ENCODE data around the gene ILK.
A peak's percentile ranks its signal among the peaks of the same experiment; 100 is the strongest.

Gene ILK

DNA sequence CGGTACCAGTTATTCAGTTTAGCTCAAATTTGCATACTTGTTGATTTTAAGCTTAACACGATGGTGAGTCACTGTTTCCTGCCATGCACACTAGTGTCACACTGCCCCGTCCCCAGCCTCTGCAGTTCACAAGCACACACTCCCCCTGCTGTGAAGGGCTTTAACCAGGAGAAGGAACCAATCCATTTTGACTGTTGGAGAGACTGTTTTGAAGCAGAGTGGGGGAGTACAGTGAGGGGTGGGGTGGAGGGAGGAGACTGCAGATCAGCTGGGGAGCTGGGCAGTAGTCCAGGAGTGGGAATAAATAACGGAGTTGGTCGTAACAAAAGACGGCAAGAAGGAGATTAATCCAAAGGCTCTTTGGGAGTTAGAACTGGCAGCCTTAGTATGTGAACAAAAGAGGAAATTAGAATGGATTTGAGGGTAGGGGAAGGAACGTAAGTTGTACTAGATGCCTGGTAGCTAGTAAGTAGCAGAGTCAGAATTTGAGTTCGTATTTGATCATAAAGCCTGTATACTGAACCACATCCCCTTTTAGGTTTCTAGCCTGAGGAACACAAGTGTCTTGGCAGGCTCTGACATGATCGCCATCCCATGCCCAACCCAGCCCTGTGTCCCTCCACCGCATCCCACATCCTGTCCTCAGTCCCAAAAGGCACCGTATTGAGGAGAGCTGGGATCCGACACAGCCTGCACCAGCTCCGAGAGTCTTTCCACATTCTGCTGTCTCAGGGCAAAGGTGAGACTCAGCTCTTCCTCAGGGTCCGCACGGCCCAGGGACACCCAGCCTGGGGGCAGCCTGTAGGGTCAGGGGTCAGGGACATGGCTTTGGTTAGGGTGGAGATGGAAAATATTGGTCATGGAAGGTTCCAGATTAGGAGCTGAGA is 14.8 kb downstream of the ILK start:
- 15% methylated on average over 15 of the region's 15 CpGs for WGBS
- Histone ChIP-seq H2AK5ac (ENCODE audit: low read length, severe bottlenecking) (no peak overlapping the region), H2BK12ac (ENCODE audit: low read length in 2 of 2) (peak overlapping the region; percentile 4 to 73), H3K27ac (ENCODE audit: low read length, poor library complexity, severe bottlenecking) (peak overlapping the region; percentile 40), H2AFZ (ENCODE audit: low read depth, low read length) (no peak overlapping the region), H3K4ac (ENCODE audit: low read depth in 1 of 2, low read length in 2 of 2) (peak overlapping the region; percentile 3 to 88), H3K36me3 (ENCODE audit: control insufficient read depth in 1 of 2, insufficient read depth in 2 of 2, low read depth in 1 of 2, low read length in 2 of 2) (peaks cover 37 to 39% of the 10 kb centered on the region in 2 experiments), H3K9ac (ENCODE audit: low read length) (peak overlapping the region; percentile 99), H3K9me3 (ENCODE audit: control insufficient read depth, low read length) (no peaks in the 10 kb centered on the region), H3K14ac (ENCODE audit: low read length in 2 of 2) (peak overlapping the region in 1 of 2 experiments; percentile 35), H2BK5ac (ENCODE audit: low read depth, low read length, poor library complexity, severe bottlenecking) (no peak overlapping the region), H3K4me1 (ENCODE audit: control insufficient read depth, insufficient read depth, low read depth, low read length) (peaks cover 25% of the 10 kb centered on the region), H2BK15ac (ENCODE audit: low read depth, poor library complexity, severe bottlenecking) (peak overlapping the region; percentile 9), H3K18ac (ENCODE audit: low read depth in 1 of 2, low read length in 2 of 2) (peak overlapping the region; percentile 23 to 88), H3K4me2 (ENCODE audit: low read length, poor library complexity, severe bottlenecking) (peak overlapping the region; percentile 83), H3K4me3 (ENCODE audit: insufficient read depth in 1 of 2, low read depth in 1 of 2, low read length in 2 of 2) (peak overlapping the region; percentile 67 to 97), H4K8ac (ENCODE audit: low read length) (peak overlapping the region; percentile 25), H3K79me1 (replicated peaks; ENCODE audit: low read length, poor library complexity, severe bottlenecking) (peaks cover 24% of the 10 kb centered on the region), H3K23ac (ENCODE audit: low read length in 2 of 2) (no peak overlapping the region), H4K91ac (ENCODE audit: low read length) (peak overlapping the region; percentile 98), H2BK120ac (ENCODE audit: low read depth, low read length) (peak overlapping the region; percentile 23), H3K27me3 (ENCODE audit: control insufficient read depth in 1 of 2, insufficient read depth in 1 of 2, low read length in 2 of 2) (peaks cover 0 to 7% of the 10 kb centered on the region in 2 experiments)
- peak; percentile 97 for DNase-seq

DNA sequence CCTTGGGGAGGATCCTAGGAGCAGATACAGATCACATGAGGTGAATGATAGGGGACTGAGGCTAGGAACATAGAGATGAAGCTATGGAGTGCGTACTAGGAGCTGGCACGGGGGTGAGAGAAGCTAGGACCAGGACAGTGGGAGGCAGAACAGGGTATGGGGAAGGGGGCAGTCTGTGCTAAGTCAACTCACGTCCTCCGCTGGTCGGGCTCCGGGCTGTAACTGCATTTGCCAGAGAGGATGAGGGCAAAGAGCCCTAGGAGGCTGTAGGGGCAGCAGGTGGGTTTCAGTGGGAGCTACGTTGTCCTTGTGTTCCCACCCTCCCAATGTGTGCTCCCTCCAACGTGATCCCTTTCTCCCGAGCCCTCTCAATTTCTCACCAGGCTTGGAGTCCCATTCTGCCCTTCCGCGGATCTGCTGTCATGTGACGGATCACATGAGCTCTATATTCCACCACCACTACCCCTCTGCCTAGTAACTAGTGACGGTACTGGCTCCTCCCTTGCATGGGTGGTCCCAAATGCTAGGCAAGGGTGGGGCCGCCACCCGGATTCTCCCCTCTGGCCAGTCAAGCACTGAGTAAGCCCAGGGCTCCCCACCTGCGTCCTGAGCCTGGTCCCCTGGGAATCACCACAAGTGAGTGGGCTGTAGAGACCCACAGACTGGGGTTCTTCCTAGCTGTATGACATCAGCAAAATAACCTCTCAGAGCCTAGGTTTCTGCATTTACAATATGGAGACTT is 15.6 kb downstream of the ILK start, which contains the start of gene TPP1:
TSS of gene TPP1 (minus strand) at position 419 of the 742 bp plus-strand sequence. CDS start at position 397, 22 bp downstream.
- Histone ChIP-seq H3K14ac (ENCODE audit: low read length in 2 of 2) (peak within 1 kb of the TSS in 1 of 2 experiments; percentile 35), H3K27me3 (ENCODE audit: control insufficient read depth in 1 of 2, insufficient read depth in 1 of 2, low read length in 2 of 2) (peaks cover 0 to 11% of the 10 kb centered on the region in 2 experiments), H4K91ac (ENCODE audit: low read length) (peak within 1 kb of the TSS; percentile 98), H3K9ac (ENCODE audit: low read length) (peak within 1 kb of the TSS; percentile 99), H2BK15ac (ENCODE audit: low read depth, poor library complexity, severe bottlenecking) (peak within 1 kb of the TSS; percentile 9), H2BK5ac (ENCODE audit: low read depth, low read length, poor library complexity, severe bottlenecking) (no peak within 1 kb of the TSS), H3K36me3 (ENCODE audit: control insufficient read depth in 1 of 2, insufficient read depth in 2 of 2, low read depth in 1 of 2, low read length in 2 of 2) (peaks cover 31 to 45% of the 10 kb centered on the region in 2 experiments), H2AFZ (ENCODE audit: low read depth, low read length) (no peak within 1 kb of the TSS), H2BK12ac (ENCODE audit: low read length in 2 of 2) (peak within 1 kb of the TSS; percentile 4 to 73), H3K79me1 (replicated peaks; ENCODE audit: low read length, poor library complexity, severe bottlenecking) (peaks cover 24% of the 10 kb centered on the region), H3K4me3 (ENCODE audit: insufficient read depth in 1 of 2, low read depth in 1 of 2, low read length in 2 of 2) (peak within 1 kb of the TSS; percentile 67 to 97), H3K4me2 (ENCODE audit: low read length, poor library complexity, severe bottlenecking) (peak within 1 kb of the TSS; percentile 83), H3K27ac (ENCODE audit: low read length, poor library complexity, severe bottlenecking) (peak within 1 kb of the TSS; percentile 40), H3K4ac (ENCODE audit: low read depth in 1 of 2, low read length in 2 of 2) (peak within 1 kb of the TSS; percentile 3 to 88), H3K4me1 (ENCODE audit: control insufficient read depth, insufficient read depth, low read depth, low read length) (peaks cover 25% of the 10 kb centered on the region), H3K18ac (ENCODE audit: low read depth in 1 of 2, low read length in 2 of 2) (peak within 1 kb of the TSS; percentile 23 to 88), H3K23ac (ENCODE audit: low read length in 2 of 2) (peak within 1 kb of the TSS in 1 of 2 experiments; percentile 50), H2AK5ac (ENCODE audit: low read length, severe bottlenecking) (no peak within 1 kb of the TSS), H2BK120ac (ENCODE audit: low read depth, low read length) (peak within 1 kb of the TSS; percentile 23), H3K9me3 (ENCODE audit: control insufficient read depth, low read length) (no peaks in the 10 kb centered on the region), H4K8ac (ENCODE audit: low read length) (peak within 1 kb of the TSS; percentile 75)
- under 1% methylated on average over 16 of the region's 16 CpGs for WGBS
- peak; percentile 97 for DNase-seq

DNA sequence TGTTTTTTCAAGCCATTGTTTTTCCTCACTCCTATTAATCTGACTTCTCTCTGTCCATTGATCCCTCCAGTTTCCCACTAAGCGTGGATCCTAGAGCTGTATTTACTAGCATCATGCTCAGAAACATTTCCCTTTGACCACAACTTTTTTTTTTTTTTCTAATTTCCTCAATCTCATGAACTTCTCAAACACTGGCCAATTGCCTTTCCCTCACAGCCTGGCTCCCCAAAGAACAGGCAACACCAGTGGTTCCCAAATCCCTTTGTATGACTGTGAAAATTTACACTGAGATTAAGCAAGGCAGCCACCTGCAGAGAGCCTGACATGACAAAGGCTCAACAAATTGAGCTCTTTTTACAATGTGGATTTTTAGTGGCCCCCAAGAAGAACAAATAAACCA is 17.1 kb downstream of the ILK start:
- no peak overlapping the region for H4K8ac ChIP-seq (ENCODE audit: low read length)
- no peak overlapping the region for H3K4ac ChIP-seq (ENCODE audit: low read depth in 1 of 2, low read length in 2 of 2)
- peaks cover 20% of the 10 kb centered on the region for H3K79me1 ChIP-seq (replicated peaks; ENCODE audit: low read length, poor library complexity, severe bottlenecking)
- DNase-seq, result no peak
- no peak overlapping the region for H2BK15ac ChIP-seq (ENCODE audit: low read depth, poor library complexity, severe bottlenecking)
- H3K14ac ChIP-seq (ENCODE audit: low read length in 2 of 2), result no peak overlapping the region
- H3K27me3 ChIP-seq (ENCODE audit: control insufficient read depth in 1 of 2, insufficient read depth in 1 of 2, low read length in 2 of 2), result peaks cover 0 to 18% of the 10 kb centered on the region in 2 experiments
- H3K27ac ChIP-seq (ENCODE audit: low read length, poor library complexity, severe bottlenecking), result no peak overlapping the region
- H2BK12ac ChIP-seq (ENCODE audit: low read length in 2 of 2), result no peak overlapping the region
- H3K18ac ChIP-seq (ENCODE audit: low read depth in 1 of 2, low read length in 2 of 2), result no peak overlapping the region
- no peaks in the 10 kb centered on the region for H3K9me3 ChIP-seq (ENCODE audit: control insufficient read depth, low read length)
- no peak overlapping the region for H3K9ac ChIP-seq (ENCODE audit: low read length)
- H2AFZ ChIP-seq (ENCODE audit: low read depth, low read length), result no peak overlapping the region
- H3K4me2 ChIP-seq (ENCODE audit: low read length, poor library complexity, severe bottlenecking), result no peak overlapping the region
- H2BK120ac ChIP-seq (ENCODE audit: low read depth, low read length), result no peak overlapping the region
- H3K23ac ChIP-seq (ENCODE audit: low read length in 2 of 2), result no peak overlapping the region
- WGBS, result 51% methylated on average over 1 of the region's 1 CpG
- H3K4me1 ChIP-seq (ENCODE audit: control insufficient read depth, insufficient read depth, low read depth, low read length), result peaks cover 25% of the 10 kb centered on the region
- H3K36me3 ChIP-seq (ENCODE audit: control insufficient read depth in 1 of 2, insufficient read depth in 2 of 2, low read depth in 1 of 2, low read length in 2 of 2), result peaks cover 21 to 40% of the 10 kb centered on the region in 2 experiments
- H4K91ac ChIP-seq (ENCODE audit: low read length), result no peak overlapping the region
- H3K4me3 ChIP-seq (ENCODE audit: insufficient read depth in 1 of 2, low read depth in 1 of 2, low read length in 2 of 2), result no peak overlapping the region
- no peak overlapping the region for H2AK5ac ChIP-seq (ENCODE audit: low read length, severe bottlenecking)
- H2BK5ac ChIP-seq (ENCODE audit: low read depth, low read length, poor library complexity, severe bottlenecking), result no peak overlapping the region
